Activated T-helper 1 cell treated with anti-CD3 and anti-CD28 coated beads, Interleukin-12 subunit alpha, Interleukin-12 subunit beta, Interleukin-2, Interleukin-4 antibody, amounts not matched to agents 30 ng/mL and 10 ng/mL and 1 ng/mL, durations not matched to agents 14 hours and 24 hours and 36 hours (primary cell): ENCODE results near the gene KRT76. TPM values are rescaled to one million over a fixed set of nuclear protein-coding genes. Genes with fewer than 3 reads are reported as not detected.
"Not testable (repeated sequence)": the region's sequence is repeated elsewhere in the genome, so short reads cannot be mapped to it uniquely, and the experiment has no call there.

Experiments
- DNase-seq: peaks from one replicate; pipeline ENCODE4 v3.0.0; 2021; ENCODE audit warnings: low spot score
- H3K27ac Mint-ChIP-seq: one replicate; pipeline ENCODE4 v1.8.0; 2021; ENCODE audit warnings: mild to moderate bottlenecking, mixed read lengths
- H3K27me3 Mint-ChIP-seq: one replicate; pipeline ENCODE4 v1.8.0; 2022; ENCODE audit warnings: mild to moderate bottlenecking, moderate library complexity, mixed read lengths; ENCODE audit not compliant: insufficient read depth
- H3K36me3 Mint-ChIP-seq: one replicate; pipeline ENCODE4 v1.8.0; 2021; ENCODE audit warnings: low read depth, mixed read lengths
- H3K4me1 Mint-ChIP-seq: one replicate; pipeline ENCODE4 v1.8.0; 2021; ENCODE audit warnings: low read depth, mixed read lengths
- H3K4me3 Mint-ChIP-seq: one replicate; pipeline ENCODE4 v1.8.0; 2021; ENCODE audit warnings: mild to moderate bottlenecking, moderate library complexity, mixed read lengths
- H3K9me3 Mint-ChIP-seq: one replicate; pipeline ENCODE4 v1.8.0; 2021; ENCODE audit warnings: mixed read lengths
- intact Hi-C: fragments of 100-400 bp; cut with micrococcal nuclease; formaldehyde crosslinking; loops from one replicate; pipeline ENCODE4 v1.15.1; 2024
- total RNA-seq: library from RNA; stranded (reverse); gene quantifications from 2 replicates; pipeline ENCODE4 v1.2.3, GENCODE V29; 2022

Gene KRT76
- total RNA-seq, 1 donor from 2014 or later, result not detected

DNA sequence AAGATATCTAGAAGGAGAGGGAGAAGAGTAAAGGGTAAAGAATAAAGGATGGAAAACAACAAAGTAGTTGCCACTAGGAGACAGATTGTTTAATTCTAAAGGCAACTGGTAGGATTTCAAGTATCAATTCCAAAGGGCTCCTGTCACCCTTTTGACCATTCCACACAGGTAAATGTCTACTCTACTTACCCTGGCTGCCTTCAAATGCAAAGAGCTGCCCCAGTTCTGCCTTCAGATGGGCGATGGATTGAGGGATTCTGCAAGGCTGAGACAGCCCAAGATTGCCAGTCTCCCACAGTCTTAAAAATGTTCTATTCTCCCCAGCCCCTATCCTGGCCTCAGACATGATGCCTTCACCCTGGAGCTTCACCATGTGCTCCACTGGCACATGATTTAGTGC, 11.4 kb downstream of the KRT76 start:
- Mint-ChIP-seq H3K27ac (no peak overlapping the region), H3K9me3 (peaks cover 9% of the 10 kb centered on the region), H3K27me3 (no peaks in the 10 kb centered on the region), H3K36me3 (no peaks in the 10 kb centered on the region), H3K4me3 (no peak overlapping the region), H3K4me1 (no peaks in the 10 kb centered on the region)
- intact Hi-C loops, result no loop called here
- DNase-seq, result no peak

- Mint-ChIP-seq H3K4me1 (no peaks in the 10 kb centered on the region), H3K4me3 (no peak overlapping the region), H3K36me3 (no peaks in the 10 kb centered on the region), H3K27me3 (no peaks in the 10 kb centered on the region), H3K9me3 (peaks cover 10% of the 10 kb centered on the region), H3K27ac (no peak overlapping the region)
- intact Hi-C loops, result no loop called here
- DNase-seq, result no peak
Observed at GRCh38 chr12:52763991-52764390, 13.2 kb downstream of the KRT76 start.

- Mint-ChIP-seq H3K4me3 (no peak overlapping the region), H3K27ac (no peak overlapping the region), H3K4me1 (no peaks in the 10 kb centered on the region), H3K9me3 (peaks cover 10% of the 10 kb centered on the region), H3K27me3 (no peaks in the 10 kb centered on the region), H3K36me3 (no peaks in the 10 kb centered on the region)
- no peak for DNase-seq
- intact Hi-C loops, result no loop called here
Observed at GRCh38 chr12:52763036-52763659, 14.0 kb downstream of the KRT76 start.

DNA sequence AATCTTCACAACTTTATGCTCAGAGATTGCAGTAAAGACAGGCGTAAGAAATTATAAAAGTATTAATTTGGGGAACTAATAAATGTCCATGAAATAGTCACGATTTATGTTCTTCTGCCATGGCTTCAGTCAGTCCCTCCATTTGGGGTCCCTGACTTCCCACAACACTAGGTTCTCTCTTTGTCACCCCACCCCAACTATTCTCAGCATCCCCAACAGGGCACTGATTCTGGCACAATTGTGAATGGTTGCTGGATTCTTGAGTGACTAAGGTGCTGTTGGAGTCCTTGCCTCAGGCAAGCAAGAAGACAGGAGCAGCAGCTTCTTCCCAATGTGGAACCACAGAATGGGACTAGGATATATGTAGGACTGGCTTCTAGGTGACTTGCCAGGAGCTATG, 15.3 kb downstream of the KRT76 start:
- intact Hi-C loops, result no loop called here
- Mint-ChIP-seq H3K27ac (no peak overlapping the region), H3K36me3 (no peaks in the 10 kb centered on the region), H3K4me1 (no peaks in the 10 kb centered on the region), H3K4me3 (no peak overlapping the region), H3K27me3 (no peaks in the 10 kb centered on the region), H3K9me3 (peaks cover 10% of the 10 kb centered on the region)
- no peak for DNase-seq

DNA sequence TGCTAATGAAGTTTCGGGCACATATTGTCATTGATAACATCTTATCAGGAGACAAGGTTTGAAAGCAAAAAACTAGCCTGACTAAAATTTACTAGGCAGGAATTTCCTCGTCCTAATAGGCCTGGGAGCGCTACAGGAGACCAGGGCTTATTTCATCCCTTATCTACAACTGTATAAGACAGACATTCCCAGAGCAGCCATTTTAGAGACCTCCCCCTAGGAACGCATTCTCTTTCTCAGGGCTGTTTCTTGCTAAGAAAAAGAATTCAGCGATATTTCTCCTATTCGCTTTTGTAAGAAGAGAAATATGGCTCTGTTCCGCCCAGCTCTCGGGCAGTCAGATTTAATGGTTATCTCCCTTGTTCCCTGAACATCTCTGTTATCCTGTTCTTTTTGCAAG, 15.9 kb downstream of the KRT76 start:
- H3K27ac Mint-ChIP-seq, DNase-seq, H3K27me3 Mint-ChIP-seq, H3K4me3 Mint-ChIP-seq, H3K36me3 Mint-ChIP-seq, H3K4me1 Mint-ChIP-seq, intact Hi-C loops: not testable (repeated sequence)
- H3K9me3 Mint-ChIP-seq, result peaks cover 10% of the 10 kb centered on the region

- H3K36me3 Mint-ChIP-seq, result no peaks in the 10 kb centered on the region
- H3K4me1 Mint-ChIP-seq, result no peaks in the 10 kb centered on the region
- H3K4me3 Mint-ChIP-seq, result no peak overlapping the region
- no peak overlapping the region for H3K27ac Mint-ChIP-seq
- intact Hi-C loops, result no loop called here
- DNase-seq, result no peak
- H3K9me3 Mint-ChIP-seq, result peaks cover 10% of the 10 kb centered on the region
- H3K27me3 Mint-ChIP-seq, result peaks cover 2% of the 10 kb centered on the region
Observed at GRCh38 chr12:52760623-52761022, 16.5 kb downstream of the KRT76 start.

DNA sequence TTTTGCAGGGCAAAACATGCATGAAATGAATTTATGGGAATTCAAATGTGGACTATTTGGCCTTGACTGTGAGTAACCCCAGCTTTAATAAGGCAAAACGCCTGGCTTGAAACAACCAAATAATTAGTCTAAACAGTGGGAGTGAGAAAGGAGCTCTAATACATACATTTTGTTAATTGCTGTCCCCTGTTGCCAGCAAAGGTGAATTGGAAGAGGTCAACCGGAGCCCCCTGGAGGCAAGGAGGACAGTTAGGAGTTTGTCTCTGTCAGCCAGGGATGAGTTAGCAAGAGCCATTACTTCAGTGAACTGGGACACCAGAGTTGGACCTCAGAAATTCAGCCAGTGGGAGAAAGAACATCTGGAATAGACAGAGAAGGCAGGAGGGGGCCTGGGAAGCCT, 17.4 kb downstream of the KRT76 start:
- Mint-ChIP-seq H3K36me3 (no peaks in the 10 kb centered on the region), H3K27me3 (peaks cover 2% of the 10 kb centered on the region), H3K4me3 (no peak overlapping the region), H3K4me1 (no peaks in the 10 kb centered on the region), H3K27ac (no peak overlapping the region), H3K9me3 (peaks cover 10% of the 10 kb centered on the region)
- intact Hi-C loops, result no loop called here
- no peak for DNase-seq

DNA sequence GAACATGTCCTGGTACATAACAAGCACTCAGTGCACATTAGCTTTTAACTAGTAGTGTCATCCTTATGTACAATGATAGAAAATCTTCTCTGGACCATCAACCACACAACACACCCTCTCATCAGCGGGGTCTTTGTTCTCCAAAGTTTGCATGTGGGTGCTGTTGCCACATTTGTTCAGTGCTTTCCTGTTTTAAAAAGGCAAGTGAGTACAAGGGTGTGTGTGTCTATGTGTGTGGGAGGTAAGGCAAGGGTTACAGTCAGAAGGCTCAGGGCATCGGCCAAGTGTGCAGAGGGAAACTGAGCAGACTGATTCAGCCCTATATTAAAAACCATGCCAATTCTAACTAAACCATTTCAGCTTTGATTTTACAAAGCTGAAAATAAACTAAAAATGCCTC, 17.9 kb downstream of the KRT76 start:
- Mint-ChIP-seq H3K4me1 (no peaks in the 10 kb centered on the region), H3K27ac (no peak overlapping the region), H3K9me3 (peaks cover 10% of the 10 kb centered on the region), H3K36me3 (no peaks in the 10 kb centered on the region), H3K4me3 (no peak overlapping the region), H3K27me3 (peaks cover 2% of the 10 kb centered on the region)
- DNase-seq, result no peak
- intact Hi-C loops, result no loop called here

DNA sequence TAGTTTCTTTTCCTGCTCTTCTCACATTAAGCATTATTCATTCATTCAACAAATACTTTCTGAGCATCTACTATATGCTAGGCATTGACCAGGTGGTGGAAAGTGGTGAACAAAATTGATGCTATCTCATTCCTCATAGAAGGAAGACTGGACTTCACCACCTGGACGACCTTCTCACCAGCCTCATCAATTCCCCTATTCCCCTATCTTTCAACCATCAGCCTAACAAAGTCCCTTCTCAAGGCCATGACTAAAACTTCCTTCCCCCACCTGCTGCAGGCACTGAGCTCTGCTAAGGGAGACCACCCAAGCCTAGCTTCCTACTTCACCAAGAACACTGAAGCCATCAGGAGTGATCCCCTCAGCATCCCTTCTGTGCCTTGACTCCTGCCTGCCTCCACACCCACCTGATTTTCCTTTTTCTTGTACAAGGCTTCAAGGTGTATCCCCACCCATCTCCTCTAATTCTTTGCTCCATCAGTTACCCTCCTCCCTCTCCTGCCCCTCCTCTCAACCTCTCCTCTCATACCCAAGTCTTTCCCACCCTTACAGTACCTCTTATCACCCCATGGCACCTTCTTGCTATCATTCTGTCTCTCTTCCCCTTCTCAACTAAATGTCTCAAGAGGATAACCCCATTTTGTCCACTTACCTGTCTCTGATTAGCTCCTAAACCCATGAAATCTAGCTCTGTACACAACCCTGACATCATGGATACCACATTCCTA, 19.5 kb downstream of the KRT76 start:
- H3K4me1 Mint-ChIP-seq, result no peaks in the 10 kb centered on the region
- no peaks in the 10 kb centered on the region for H3K36me3 Mint-ChIP-seq
- H3K4me3 Mint-ChIP-seq, result no peak overlapping the region
- peaks cover 2% of the 10 kb centered on the region for H3K27me3 Mint-ChIP-seq
- intact Hi-C loops, result no loop called here
- H3K27ac Mint-ChIP-seq, result no peak overlapping the region
- H3K9me3 Mint-ChIP-seq, result peaks cover 10% of the 10 kb centered on the region
- no peak for DNase-seq

- Mint-ChIP-seq H3K4me1 (no peaks in the 10 kb centered on the region), H3K36me3 (no peaks in the 10 kb centered on the region), H3K27ac (no peak overlapping the region), H3K27me3 (peaks cover 2% of the 10 kb centered on the region), H3K9me3 (peaks cover 8% of the 10 kb centered on the region), H3K4me3 (no peak overlapping the region)
- intact Hi-C loops, result no loop called here
- no peak for DNase-seq
Observed at GRCh38 chr12:52756281-52756960, 20.7 kb downstream of the KRT76 start.

DNA sequence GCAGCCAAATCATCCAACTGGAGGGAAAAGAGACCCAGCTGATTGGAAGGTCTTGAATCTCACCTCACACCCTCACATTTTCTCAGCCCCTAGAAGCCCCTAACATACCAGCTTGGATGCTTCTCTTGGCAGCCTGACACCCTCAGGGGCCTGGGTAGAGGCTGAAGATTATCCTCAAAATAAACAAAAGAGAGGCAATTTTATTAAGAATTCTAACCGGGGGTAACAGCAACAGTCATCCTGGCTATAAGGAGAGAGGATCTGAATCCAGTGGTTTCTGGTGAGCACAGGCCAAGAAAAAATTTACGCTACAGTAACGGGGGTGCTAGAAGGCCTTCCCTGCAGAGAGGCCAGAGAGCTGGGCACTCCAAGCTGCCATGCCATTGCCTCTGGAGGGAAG, 21.6 kb downstream of the KRT76 start:
- H3K4me3 Mint-ChIP-seq, result no peak overlapping the region
- no peak overlapping the region for H3K27ac Mint-ChIP-seq
- no peak for DNase-seq
- no peaks in the 10 kb centered on the region for H3K9me3 Mint-ChIP-seq
- H3K27me3 Mint-ChIP-seq, result peaks cover 5% of the 10 kb centered on the region
- intact Hi-C loops, result no loop called here
- no peaks in the 10 kb centered on the region for H3K4me1 Mint-ChIP-seq
- H3K36me3 Mint-ChIP-seq, result no peaks in the 10 kb centered on the region

- H3K4me1 Mint-ChIP-seq, result no peaks in the 10 kb centered on the region
- intact Hi-C loops, result no loop called here
- H3K4me3 Mint-ChIP-seq, result no peak overlapping the region
- DNase-seq, result no peak
- no peak overlapping the region for H3K27ac Mint-ChIP-seq
- no peaks in the 10 kb centered on the region for H3K36me3 Mint-ChIP-seq
- no peaks in the 10 kb centered on the region for H3K9me3 Mint-ChIP-seq
- H3K27me3 Mint-ChIP-seq, result peaks cover 8% of the 10 kb centered on the region
Observed at GRCh38 chr12:52754135-52754534, 23.0 kb downstream of the KRT76 start.

DNA sequence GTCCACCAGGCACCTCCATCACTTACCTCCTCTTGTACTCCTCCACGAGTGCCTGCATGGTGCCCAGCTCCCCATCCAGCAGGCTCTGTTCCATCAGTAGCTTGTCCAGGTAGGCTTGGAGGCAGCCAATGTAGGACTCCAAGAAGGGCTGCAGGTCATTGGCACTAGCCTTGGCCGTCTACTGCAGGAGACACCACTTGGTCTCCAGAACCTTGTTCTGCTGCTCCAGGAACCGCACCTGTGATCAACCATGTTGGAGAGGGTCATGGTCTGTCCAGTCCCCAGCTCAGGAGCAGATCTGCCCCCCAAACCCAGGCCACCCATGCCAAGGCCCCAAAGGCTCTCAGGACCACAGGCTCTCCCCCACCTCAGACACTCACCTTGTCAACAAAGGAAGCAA, 23.9 kb downstream of the KRT76 start:
- Mint-ChIP-seq H3K27me3 (peaks cover 8% of the 10 kb centered on the region), H3K9me3 (no peaks in the 10 kb centered on the region), H3K36me3 (no peaks in the 10 kb centered on the region), H3K4me1 (no peaks in the 10 kb centered on the region), H3K27ac (no peak overlapping the region), H3K4me3 (no peak overlapping the region)
- DNase-seq, result no peak
- intact Hi-C loops, result no loop called here
